HCT116 (cell line): ENCODE data around the gene CNTNAP2. TPM values are rescaled to one million over a fixed set of nuclear protein-coding genes. Genes with fewer than 3 reads are reported as not detected.

Source experiments
- ATAC-seq: fragments of 200-7000 bp; cut with Tn5 transposase; 2 replicates; pipeline ENCODE4 v1.9.1; 2020; ENCODE audit warnings: mild to moderate bottlenecking, moderate library complexity
- BruUV-seq: library from RNA; stranded (reverse); fragments of 400-500 nt; replicated peaks from 2 replicates; lab custom pipeline; 2021; lab: Mats Ljungman, UMichigan
- CTCF ChIA-PET: fragments of 300-600 bp; sonication (Branson Sonifier 250); formaldehyde crosslinking; loops from one replicate; lab custom pipeline; 2021; ENCODE audit warnings: antibody characterized with exemption; lab: Charles Lee
- POLR2A ChIA-PET: fragments of 300-600, 350-600 bp; sonication (Branson Sonifier 250); formaldehyde crosslinking; loops from one replicate; lab custom pipeline; 2021; ENCODE audit warnings: antibody characterized with exemption; lab: Charles Lee
- RAD21 ChIA-PET, 2 experiments: fragments of 300-600 bp; sonication (Branson Sonifier 250); formaldehyde crosslinking; loops; one replicate each; lab custom pipeline; 2023; ENCODE audit warnings: low total read pairs in 2 of 2; ENCODE audit not compliant: uncharacterized antibody in 2 of 2, unreplicated experiment in 2 of 2, low non-redundant PET in 1 of 2; lab: Charles Lee
- DNase-seq: peaks from one replicate; pipeline ENCODE4 v3.0.0-alpha.2; 2010; ENCODE audit warnings: low read depth, low spot score
- H2AFZ ChIP-seq: fragments of 200-600 bp; shearing (Covaris generic), sonication (generic); 2 replicates; pipeline ENCODE4 v1.6.1; 2017; ENCODE audit warnings: low read depth, mixed run types, mixed read lengths, antibody characterized with exemption, low read length; ENCODE audit not compliant: poor library complexity, severe bottlenecking
- H3K27ac ChIP-seq: 2 replicates; pipeline ENCODE4 v1.5.1; 2012; ENCODE audit warnings: low read depth, low read length
- H3K27me3 ChIP-seq: fragments of 200-600 bp; sonication (generic); 2 replicates; pipeline ENCODE4 v1.6.1; 2016; ENCODE audit warnings: mixed run types, low read length, mixed read lengths; ENCODE audit not compliant: insufficient read depth
- H3K36me3 ChIP-seq, 2 experiments: fragments of 200-500 bp in 1 of 2; fragments of 200-600 bp in 1 of 2; sonication (Bioruptor generic) in 1 of 2; sonication (generic) in 1 of 2; 2 replicates each; pipeline versions ENCODE4 v1.5.1 to v1.6.1; 2014 to 2016; ENCODE audit warnings: low read length in 2 of 2, inconsistent platforms in 1 of 2, mixed read lengths in 1 of 2, mixed run types in 1 of 2; ENCODE audit not compliant: insufficient read depth in 2 of 2, control insufficient read depth in 1 of 2
- H3K4me1 ChIP-seq, 2 experiments: fragments of 200-600 bp in 1 of 2; sonication (generic) in 1 of 2; 2 replicates each; pipeline versions ENCODE4 v1.5.1 to v1.6.1; 2012 to 2017; ENCODE audit warnings: low read length in 2 of 2, inconsistent platforms in 1 of 2, mild to moderate bottlenecking in 1 of 2, mixed read lengths in 1 of 2, mixed run types in 1 of 2, moderate library complexity in 1 of 2; ENCODE audit not compliant: insufficient read depth in 2 of 2, control insufficient read depth in 1 of 2
- H3K4me2 ChIP-seq: fragments of 200-600 bp; sonication (generic); 2 replicates; pipeline ENCODE4 v1.6.1; 2017; ENCODE audit warnings: mixed run types, low read length, mixed read lengths
- H3K4me3 ChIP-seq, 2 experiments: fragments of 200-600 bp in 1 of 2; sonication (generic) in 1 of 2; replicated peaks in 1 of 2; 2 replicates each; pipeline ENCODE4 v1.5.1; 2011 to 2016; ENCODE audit warnings: low read length in 2 of 2, control low read depth in 1 of 2, low read depth in 1 of 2, mild to moderate bottlenecking in 1 of 2, mixed read lengths in 1 of 2, mixed run types in 1 of 2
- H3K79me2 ChIP-seq: fragments of 200-600 bp; sonication (generic); 2 replicates; pipeline ENCODE4 v1.6.1; 2017; ENCODE audit warnings: mild to moderate bottlenecking, mixed run types, low read length, moderate library complexity, mixed read lengths; ENCODE audit not compliant: insufficient read depth
- H3K9ac ChIP-seq: fragments of 200-600 bp; sonication (generic); 2 replicates; pipeline ENCODE4 v1.6.1; 2016; ENCODE audit warnings: low read length, mixed read lengths
- H3K9me2 ChIP-seq: fragments of 200-600 bp; sonication (generic), shearing (Covaris generic); 2 replicates; pipeline ENCODE4 v1.6.1; 2017; ENCODE audit warnings: mixed run types, mild to moderate bottlenecking, moderate library complexity; ENCODE audit not compliant: insufficient read depth
- H3K9me3 ChIP-seq, 2 experiments: fragments of 200-500 bp in 1 of 2; fragments of 200-600 bp in 1 of 2; sonication (Bioruptor generic) in 1 of 2; sonication (generic) in 1 of 2; 2 replicates each; pipeline ENCODE4 v1.6.1; 2014 to 2017; ENCODE audit warnings: low read length in 2 of 2, mixed read lengths in 2 of 2, inconsistent platforms in 1 of 2, low read depth in 1 of 2, mild to moderate bottlenecking in 1 of 2, mixed run types in 1 of 2, moderate library complexity in 1 of 2; ENCODE audit not compliant: control insufficient read depth in 1 of 2, insufficient read depth in 1 of 2
- H4K20me1 ChIP-seq: fragments of 200-600 bp; sonication (generic), shearing (Covaris generic); 2 replicates; pipeline ENCODE4 v1.6.1; 2017; ENCODE audit warnings: mixed run types, mild to moderate bottlenecking, moderate library complexity; ENCODE audit not compliant: insufficient read depth
- ELF1 ChIP-seq: IDR thresholded peaks from 2 replicates; pipeline ENCODE4 v1.6.1; 2012; ENCODE audit warnings: low read depth, borderline replicate concordance
- FOSL1 ChIP-seq: IDR thresholded peaks from 2 replicates; pipeline ENCODE4 v1.6.1; 2012; ENCODE audit warnings: low read depth
- JUND ChIP-seq: IDR thresholded peaks from 2 replicates; pipeline ENCODE4 v1.6.1; 2012
- POLR2AphosphoS5 ChIP-seq: IDR thresholded peaks from 2 replicates; pipeline ENCODE4 v1.6.1; 2011; ENCODE audit warnings: mild to moderate bottlenecking, low read depth, low read length, moderate library complexity
- RAD21 ChIP-seq: IDR thresholded peaks from 2 replicates; pipeline ENCODE4 v1.6.1; 2012; ENCODE audit warnings: low read depth, mild to moderate bottlenecking
- SIN3A ChIP-seq: IDR thresholded peaks from 2 replicates; pipeline ENCODE4 v1.6.1; 2012; ENCODE audit warnings: low read depth
- SRF ChIP-seq: IDR thresholded peaks from 2 replicates; pipeline ENCODE4 v1.6.1; 2012; ENCODE audit warnings: low read depth
- TCF7L2 ChIP-seq: IDR thresholded peaks from 2 replicates; pipeline ENCODE4 v1.7.0; 2011; ENCODE audit warnings: borderline replicate concordance, inconsistent platforms; ENCODE audit not compliant: insufficient read depth, insufficient read length; ENCODE audit errors: extremely low read depth
- ZNF274 ChIP-seq: fragments of 200-500 bp; sonication (Bioruptor generic); IDR thresholded peaks from 2 replicates; pipeline ENCODE4 v1.6.1; 2014; ENCODE audit warnings: mild to moderate bottlenecking, low read depth, low read length, inconsistent platforms
- intact Hi-C: fragments of 100-400 bp; cut with micrococcal nuclease; formaldehyde crosslinking; loops from 2 replicates; pipeline ENCODE4 v1.10.0; 2022
- total RNA-seq: library from RNA; stranded (reverse); gene quantifications from one replicate; pipeline ENCODE4 v1.2.1, GENCODE V29; 2021; ENCODE audit not compliant: unreplicated experiment
- TF ChIP-seq, protein P1 (sequence below): IDR thresholded peaks from 2 replicates; pipeline ENCODE4 v1.6.1; 2012
- TF ChIP-seq, protein P2 (sequence below): IDR thresholded peaks from 2 replicates; pipeline ENCODE4 v1.6.1; 2011; ENCODE audit warnings: mild to moderate bottlenecking, low read length, moderate library complexity; ENCODE audit not compliant: insufficient replicate concordance; ENCODE audit errors: extremely low read depth
- TF ChIP-seq, protein P3 (sequence below): IDR thresholded peaks from 2 replicates; pipeline ENCODE4 v1.6.1; 2012
- TF ChIP-seq, protein P4 (sequence below), 3 experiments: fragments of 200-600 bp in 1 of 3; sonication (generic) in 1 of 3; IDR thresholded peaks in 2 of 3; conservative IDR thresholded peaks in 1 of 3; 2 replicates each; pipeline ENCODE4 v1.5.1; 2012 to 2017; ENCODE audit warnings: low read depth in 2 of 3, low read length in 2 of 3, antibody characterized with exemption in 1 of 3, borderline replicate concordance in 1 of 3, control low read depth in 1 of 3, mild to moderate bottlenecking in 1 of 3, mixed read lengths in 1 of 3, mixed run types in 1 of 3, moderate library complexity in 1 of 3; ENCODE audit not compliant: insufficient read depth in 1 of 3

Gene CNTNAP2
- total RNA-seq, 1 experiment from 2014 or later: 0.37 TPM

DNA sequence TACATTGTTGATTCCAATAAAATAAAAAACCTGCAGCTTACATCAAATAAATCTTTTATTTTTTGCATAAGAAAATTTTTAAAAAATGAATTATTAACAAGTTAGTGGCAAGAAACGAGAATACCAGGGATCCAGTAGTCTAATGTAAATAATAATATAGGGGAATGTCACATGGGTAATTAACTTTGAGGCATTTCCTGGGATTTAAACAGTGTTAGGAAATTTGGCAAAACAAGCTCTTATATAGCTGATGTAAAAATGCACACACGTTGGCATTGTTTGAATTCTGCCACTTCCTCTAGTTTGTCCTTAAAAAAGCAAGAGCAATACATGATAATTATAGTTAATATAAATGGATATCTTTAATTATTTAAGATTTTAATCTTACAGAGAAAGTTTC, 768.6 kb downstream of the CNTNAP2 start:
- Histone ChIP-seq H3K27ac (no peak overlapping the region), H3K9me2 (no peaks in the 10 kb centered on the region), H3K36me3 (no peaks in the 10 kb centered on the region), H3K4me1 (no peaks in the 10 kb centered on the region), H3K27me3 (no peaks in the 10 kb centered on the region), H3K9me3 (peaks cover 17 to 34% of the 10 kb centered on the region in 2 experiments; a peak in 3 of 4 replicates), H3K4me2 (no peak overlapping the region), H3K79me2 (no peaks in the 10 kb centered on the region), H4K20me1 (no peaks in the 10 kb centered on the region), H3K9ac (no peak overlapping the region), H3K4me3 (no peak overlapping the region)
- intact Hi-C loops: no loop called here
- POLR2A ChIA-PET: no interaction called here
- RAD21 ChIA-PET: no interaction called here
- no TSS peak for BruUV-seq
- CTCF ChIA-PET: no interaction called here
- ATAC-seq: no peak
- TF ChIP-seq, protein P1, sequence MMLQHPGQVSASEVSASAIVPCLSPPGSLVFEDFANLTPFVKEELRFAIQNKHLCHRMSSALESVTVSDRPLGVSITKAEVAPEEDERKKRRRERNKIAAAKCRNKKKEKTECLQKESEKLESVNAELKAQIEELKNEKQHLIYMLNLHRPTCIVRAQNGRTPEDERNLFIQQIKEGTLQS: no peak
- TF ChIP-seq TCF7L2: no peak
- no peak for TF ChIP-seq FOSL1
- TF ChIP-seq, protein P2, sequence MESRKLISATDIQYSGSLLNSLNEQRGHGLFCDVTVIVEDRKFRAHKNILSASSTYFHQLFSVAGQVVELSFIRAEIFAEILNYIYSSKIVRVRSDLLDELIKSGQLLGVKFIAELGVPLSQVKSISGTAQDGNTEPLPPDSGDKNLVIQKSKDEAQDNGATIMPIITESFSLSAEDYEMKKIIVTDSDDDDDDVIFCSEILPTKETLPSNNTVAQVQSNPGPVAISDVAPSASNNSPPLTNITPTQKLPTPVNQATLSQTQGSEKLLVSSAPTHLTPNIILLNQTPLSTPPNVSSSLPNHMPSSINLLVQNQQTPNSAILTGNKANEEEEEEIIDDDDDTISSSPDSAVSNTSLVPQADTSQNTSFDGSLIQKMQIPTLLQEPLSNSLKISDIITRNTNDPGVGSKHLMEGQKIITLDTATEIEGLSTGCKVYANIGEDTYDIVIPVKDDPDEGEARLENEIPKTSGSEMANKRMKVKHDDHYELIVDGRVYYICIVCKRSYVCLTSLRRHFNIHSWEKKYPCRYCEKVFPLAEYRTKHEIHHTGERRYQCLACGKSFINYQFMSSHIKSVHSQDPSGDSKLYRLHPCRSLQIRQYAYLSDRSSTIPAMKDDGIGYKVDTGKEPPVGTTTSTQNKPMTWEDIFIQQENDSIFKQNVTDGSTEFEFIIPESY: no peak
- TF ChIP-seq POLR2AphosphoS5: no peak
- TF ChIP-seq ZNF274: no peak
- no peak for TF ChIP-seq RAD21
- no peak for TF ChIP-seq JUND
- TF ChIP-seq SRF: no peak
- no peak for TF ChIP-seq ELF1
- TF ChIP-seq SIN3A: no peak
- TF ChIP-seq, protein P3, sequence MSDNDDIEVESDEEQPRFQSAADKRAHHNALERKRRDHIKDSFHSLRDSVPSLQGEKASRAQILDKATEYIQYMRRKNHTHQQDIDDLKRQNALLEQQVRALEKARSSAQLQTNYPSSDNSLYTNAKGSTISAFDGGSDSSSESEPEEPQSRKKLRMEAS: no peak
- TF ChIP-seq, protein P4, sequence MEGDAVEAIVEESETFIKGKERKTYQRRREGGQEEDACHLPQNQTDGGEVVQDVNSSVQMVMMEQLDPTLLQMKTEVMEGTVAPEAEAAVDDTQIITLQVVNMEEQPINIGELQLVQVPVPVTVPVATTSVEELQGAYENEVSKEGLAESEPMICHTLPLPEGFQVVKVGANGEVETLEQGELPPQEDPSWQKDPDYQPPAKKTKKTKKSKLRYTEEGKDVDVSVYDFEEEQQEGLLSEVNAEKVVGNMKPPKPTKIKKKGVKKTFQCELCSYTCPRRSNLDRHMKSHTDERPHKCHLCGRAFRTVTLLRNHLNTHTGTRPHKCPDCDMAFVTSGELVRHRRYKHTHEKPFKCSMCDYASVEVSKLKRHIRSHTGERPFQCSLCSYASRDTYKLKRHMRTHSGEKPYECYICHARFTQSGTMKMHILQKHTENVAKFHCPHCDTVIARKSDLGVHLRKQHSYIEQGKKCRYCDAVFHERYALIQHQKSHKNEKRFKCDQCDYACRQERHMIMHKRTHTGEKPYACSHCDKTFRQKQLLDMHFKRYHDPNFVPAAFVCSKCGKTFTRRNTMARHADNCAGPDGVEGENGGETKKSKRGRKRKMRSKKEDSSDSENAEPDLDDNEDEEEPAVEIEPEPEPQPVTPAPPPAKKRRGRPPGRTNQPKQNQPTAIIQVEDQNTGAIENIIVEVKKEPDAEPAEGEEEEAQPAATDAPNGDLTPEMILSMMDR (IDR thresholded peaks at IDR 0.05 in 2 of 3, conservative IDR thresholded peaks at IDR 0.05 in 1 of 3; ENCODE audit: borderline replicate concordance in 1 of 3, insufficient read depth in 1 of 3, low read depth in 2 of 3, low read length in 2 of 3): no peak
- TF ChIP-seq, all 23 proteins: peak for 0
- DNase-seq: no peak
- H2AFZ ChIP-seq: no peak overlapping the region
